ENCODE data around the gene MAP4K3. TPM values are rescaled to one million over a fixed set of nuclear protein-coding genes. Genes with fewer than 3 reads are reported as not detected.

The MAP4K3 gene
- total RNA-seq, 1 donor from 2014 or later, result 34.1 TPM

DNA sequence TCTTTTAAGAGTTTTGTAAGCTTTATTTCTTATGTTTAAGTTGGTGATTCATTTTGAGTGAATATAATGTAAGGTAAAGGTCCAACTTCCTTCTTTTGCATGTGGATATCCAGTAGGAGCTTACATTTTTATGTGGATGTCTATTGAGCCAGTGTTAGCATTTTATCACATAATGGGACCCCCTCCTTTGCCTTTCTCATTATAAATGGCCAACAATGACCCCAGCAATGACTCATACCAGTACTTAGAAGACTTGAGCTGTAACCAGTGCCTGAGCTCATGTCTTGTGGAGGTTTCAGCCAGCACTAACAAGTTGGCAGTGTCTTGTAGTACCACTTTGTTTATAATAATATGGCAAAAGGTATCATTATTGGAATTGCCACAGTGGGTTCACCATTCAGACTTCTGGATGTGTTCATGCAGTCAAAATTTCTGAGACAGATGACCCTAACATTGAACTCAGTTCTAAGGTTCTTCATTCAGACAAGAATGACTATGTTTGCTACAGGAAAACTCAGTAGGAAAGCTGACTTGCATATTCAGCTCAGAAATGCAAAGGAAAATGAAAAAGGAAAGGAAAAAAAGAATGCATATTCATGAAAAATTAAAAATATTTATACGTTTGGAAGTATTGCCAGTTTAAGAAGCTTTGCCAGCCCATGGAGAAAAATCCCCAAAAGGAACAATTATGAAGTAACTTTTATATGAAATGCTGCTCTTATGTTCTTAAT, 234.3 kb downstream of the MAP4K3 start:
- intact Hi-C loops (cut with DNase I), result no loop called here
- Histone ChIP-seq H3K4me1 (no peaks in the 10 kb centered on the region), H3K27me3 (no peaks in the 10 kb centered on the region), H3K4me3 (no peak overlapping the region), H3K27ac (no peak overlapping the region), H3K9me3 (peaks cover 0 to 3% of the 10 kb centered on the region in 2 donors), H3K36me3 (no peaks in the 10 kb centered on the region)
- TF ChIP-seq, protein P1, sequence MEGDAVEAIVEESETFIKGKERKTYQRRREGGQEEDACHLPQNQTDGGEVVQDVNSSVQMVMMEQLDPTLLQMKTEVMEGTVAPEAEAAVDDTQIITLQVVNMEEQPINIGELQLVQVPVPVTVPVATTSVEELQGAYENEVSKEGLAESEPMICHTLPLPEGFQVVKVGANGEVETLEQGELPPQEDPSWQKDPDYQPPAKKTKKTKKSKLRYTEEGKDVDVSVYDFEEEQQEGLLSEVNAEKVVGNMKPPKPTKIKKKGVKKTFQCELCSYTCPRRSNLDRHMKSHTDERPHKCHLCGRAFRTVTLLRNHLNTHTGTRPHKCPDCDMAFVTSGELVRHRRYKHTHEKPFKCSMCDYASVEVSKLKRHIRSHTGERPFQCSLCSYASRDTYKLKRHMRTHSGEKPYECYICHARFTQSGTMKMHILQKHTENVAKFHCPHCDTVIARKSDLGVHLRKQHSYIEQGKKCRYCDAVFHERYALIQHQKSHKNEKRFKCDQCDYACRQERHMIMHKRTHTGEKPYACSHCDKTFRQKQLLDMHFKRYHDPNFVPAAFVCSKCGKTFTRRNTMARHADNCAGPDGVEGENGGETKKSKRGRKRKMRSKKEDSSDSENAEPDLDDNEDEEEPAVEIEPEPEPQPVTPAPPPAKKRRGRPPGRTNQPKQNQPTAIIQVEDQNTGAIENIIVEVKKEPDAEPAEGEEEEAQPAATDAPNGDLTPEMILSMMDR (IDR thresholded peaks at IDR 0.05), result no peak
- no peak for DNase-seq (ENCODE audit: low spot score in 2 of 2)

Other genes with a start within 250 kb of the MAP4K3 start
- 2.0 TPM for gene CDKL4, start 193.3 kb downstream of the MAP4K3 start, total RNA-seq
- 29.5 TPM for gene TMEM178A, start 228.6 kb upstream of the MAP4K3 start, total RNA-seq